AG04449 (cell line): ENCODE results near the gene RAB12.

Experiments used
- CTCF ChIA-PET: fragments of 350-600 bp; formaldehyde crosslinking; extraction: SDS; loops from one replicate; lab custom pipeline; 2021; ENCODE audit warnings: antibody characterized with exemption; lab: Yijun Ruan, JAX
- POLR2A ChIA-PET: fragments of 400-600, 350-600 bp; formaldehyde crosslinking; extraction: SDS; loops from one replicate; lab custom pipeline; 2020; ENCODE audit warnings: antibody characterized with exemption, inconsistent platforms; lab: Yijun Ruan, JAX
- DNase-seq: peaks from one replicate; pipeline ENCODE4 v3.0.0-alpha.2; 2010; ENCODE audit warnings: low read depth, low spot score
- H3K4me3 ChIP-seq: 2 replicates; pipeline ENCODE4 v1.5.1; 2011; ENCODE audit warnings: low read depth, mild to moderate bottlenecking, control low read depth, low read length
- TF ChIP-seq, protein P1 (sequence below): IDR thresholded peaks from one replicate; pipeline ENCODE4 v1.5.1; 2011; ENCODE audit warnings: mild to moderate bottlenecking, moderate library complexity, low read length, control low read depth, inconsistent platforms; ENCODE audit not compliant: insufficient read depth; ENCODE audit errors: missing control alignments

RAB12 gene

DNA sequence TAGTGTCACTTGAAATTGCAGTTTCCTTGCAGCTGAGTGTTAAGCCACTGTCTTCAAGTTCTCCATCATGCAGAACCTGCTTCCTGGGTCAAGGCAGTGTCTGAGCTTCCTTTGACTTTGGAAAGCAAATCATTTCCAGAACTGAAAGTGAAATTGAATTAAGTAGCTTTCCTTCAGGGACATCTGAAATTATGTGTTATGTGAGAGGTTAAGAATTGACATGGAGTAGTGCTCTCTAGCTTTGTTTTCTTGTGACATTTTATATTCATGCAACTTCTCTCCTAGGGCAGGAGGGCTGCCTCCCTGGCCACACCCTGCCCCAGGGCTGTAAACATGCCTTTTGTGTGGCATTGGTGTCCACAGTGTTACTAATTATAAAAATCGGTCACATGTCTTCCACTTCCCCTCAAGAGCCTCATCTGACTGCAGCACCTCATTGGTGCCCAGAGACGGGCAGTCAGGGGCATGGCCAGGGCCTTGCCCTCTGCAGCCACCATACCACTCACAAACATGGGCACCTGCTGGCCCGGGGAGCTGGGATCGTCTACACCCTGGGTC lies 14.4 kb downstream of the RAB12 start:
- no peak for DNase-seq
- ChIA-PET POLR2A (no interaction called here), CTCF (interaction anchor here (1.1 to 1.4 kb wide), 3 partner anchors 8 to 14 kb away, joined by 3 to 6 read pairs (median 3); partner anchors contain the start of gene RAB12)
- H3K4me3 ChIP-seq = no peak overlapping the region
- TF ChIP-seq, protein P1, sequence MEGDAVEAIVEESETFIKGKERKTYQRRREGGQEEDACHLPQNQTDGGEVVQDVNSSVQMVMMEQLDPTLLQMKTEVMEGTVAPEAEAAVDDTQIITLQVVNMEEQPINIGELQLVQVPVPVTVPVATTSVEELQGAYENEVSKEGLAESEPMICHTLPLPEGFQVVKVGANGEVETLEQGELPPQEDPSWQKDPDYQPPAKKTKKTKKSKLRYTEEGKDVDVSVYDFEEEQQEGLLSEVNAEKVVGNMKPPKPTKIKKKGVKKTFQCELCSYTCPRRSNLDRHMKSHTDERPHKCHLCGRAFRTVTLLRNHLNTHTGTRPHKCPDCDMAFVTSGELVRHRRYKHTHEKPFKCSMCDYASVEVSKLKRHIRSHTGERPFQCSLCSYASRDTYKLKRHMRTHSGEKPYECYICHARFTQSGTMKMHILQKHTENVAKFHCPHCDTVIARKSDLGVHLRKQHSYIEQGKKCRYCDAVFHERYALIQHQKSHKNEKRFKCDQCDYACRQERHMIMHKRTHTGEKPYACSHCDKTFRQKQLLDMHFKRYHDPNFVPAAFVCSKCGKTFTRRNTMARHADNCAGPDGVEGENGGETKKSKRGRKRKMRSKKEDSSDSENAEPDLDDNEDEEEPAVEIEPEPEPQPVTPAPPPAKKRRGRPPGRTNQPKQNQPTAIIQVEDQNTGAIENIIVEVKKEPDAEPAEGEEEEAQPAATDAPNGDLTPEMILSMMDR = no peak

DNA sequence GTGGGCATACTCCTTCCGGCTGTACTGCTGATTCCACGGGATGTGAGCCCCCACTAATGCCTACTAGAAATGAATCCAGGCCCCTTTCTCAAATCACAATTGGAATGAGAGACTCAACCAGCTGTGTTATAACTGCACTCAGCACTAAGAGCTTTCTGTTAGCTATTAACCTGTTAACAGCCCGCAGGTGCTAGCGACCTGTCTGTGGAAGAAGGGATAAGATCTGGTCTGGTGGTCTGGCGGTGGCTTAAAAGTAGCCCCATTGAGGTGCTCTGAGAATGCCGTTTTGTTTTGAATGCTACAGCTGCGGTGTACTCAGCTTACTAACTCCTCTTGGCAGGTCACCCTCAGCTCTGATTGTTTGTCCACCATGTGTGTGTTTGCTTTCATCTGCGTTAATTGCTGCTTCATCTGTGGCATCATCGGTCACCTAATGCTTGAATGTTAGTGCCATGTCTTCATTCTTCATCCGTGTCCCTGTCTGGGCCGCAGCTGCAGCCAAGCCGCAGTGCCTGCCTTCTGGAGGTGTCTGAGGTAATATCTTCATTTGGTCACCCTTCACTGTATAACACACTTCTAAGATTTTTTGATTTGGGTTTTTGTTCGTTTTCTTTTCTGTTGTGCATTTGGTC lies 16.3 kb downstream of the RAB12 start:
- H3K4me3 ChIP-seq = no peak overlapping the region
- no peak for DNase-seq
- CTCF ChIA-PET = interaction anchor here (1.0 to 1.5 kb wide), 2 partner anchors 17 to 362 kb away, joined by 3 to 6 read pairs; no protein-coding TSS in a partner anchor
- POLR2A ChIA-PET = no interaction called here
- TF ChIP-seq, protein P1 = no peak

DNA sequence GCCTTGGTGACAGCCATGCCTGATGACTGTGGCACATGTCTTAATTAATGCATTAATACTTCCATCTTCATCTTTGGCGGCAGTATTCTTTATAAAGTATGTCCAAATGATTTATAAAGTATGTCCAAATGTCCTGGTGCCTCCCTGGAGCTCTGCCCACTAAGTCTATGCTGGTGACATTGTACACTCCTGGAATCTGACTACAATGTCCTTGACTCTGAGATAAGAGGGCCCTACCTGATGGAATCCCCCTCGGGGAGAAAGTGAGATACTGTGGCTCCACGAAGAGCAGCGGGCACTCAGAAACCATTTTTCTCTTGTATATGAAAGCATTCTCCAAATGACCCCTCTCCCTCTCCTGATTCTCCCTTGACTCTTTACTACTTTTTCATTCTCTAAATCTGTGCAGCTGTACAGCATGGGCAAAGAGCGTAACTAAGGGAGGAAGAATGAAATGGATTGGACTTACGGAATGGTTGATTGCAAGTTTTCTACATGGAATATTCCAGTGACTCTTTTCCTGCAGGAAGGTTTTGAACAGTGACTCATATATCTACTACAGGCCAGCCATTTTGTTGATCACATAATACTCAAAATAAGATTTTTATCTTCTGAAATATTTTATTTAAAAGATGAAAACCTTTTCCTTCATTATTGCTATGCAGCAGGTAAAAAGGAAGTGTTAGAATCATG lies 17.3 kb downstream of the RAB12 start:
- ChIA-PET CTCF (no interaction called here), POLR2A (no interaction called here)
- TF ChIP-seq, protein P1 = no peak

DNA sequence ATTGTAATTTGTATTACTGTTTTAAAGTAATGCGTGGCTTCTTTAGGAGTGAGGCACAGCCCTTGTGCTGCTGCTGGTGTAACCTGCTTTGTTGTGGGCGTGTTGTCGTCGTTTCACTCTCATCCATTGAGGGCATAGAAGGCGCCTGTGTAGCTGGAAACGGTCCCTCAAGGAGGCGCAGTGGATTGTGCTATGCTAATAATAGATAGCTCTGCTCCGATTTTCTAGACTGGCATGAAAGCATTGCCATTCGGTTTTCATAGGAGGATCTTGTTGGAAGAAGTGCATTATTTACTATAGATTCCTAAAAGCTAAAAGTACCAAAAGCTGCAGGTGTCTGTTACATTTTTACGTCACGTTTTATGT lies 17.9 kb downstream of the RAB12 start:
- ChIA-PET POLR2A (no interaction called here), CTCF (interaction anchor here (1.1 to 1.3 kb wide), 2 partner anchors 26 to 27 kb away, joined by 3 read pairs; no protein-coding TSS in a partner anchor)
- no peak for DNase-seq
- TF ChIP-seq, protein P1 = no peak
- H3K4me3 ChIP-seq = no peak overlapping the region

More for the DNA sequence above, 17.3 kb downstream of the RAB12 start:
- no peak overlapping the region for H3K4me3 ChIP-seq
- no peak for DNase-seq

DNA sequence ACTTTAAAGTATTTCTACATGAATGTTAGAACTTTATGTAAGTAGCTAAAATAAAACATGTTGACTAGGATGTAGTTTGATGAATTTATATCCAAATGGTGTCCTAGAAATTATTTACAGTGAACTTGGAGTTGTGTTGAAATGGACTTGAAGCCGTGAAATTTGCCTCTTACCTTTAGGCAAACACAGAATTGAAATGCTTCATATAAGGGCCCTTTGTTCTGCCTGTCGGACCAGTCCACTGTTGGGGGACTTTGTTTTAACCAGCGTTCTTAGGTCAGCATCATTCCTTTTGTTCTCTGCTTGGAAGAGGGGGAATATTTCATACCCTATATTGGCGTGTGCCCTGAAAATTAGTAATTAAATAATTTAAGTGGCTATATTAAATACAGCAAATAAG lies 18.3 kb downstream of the RAB12 start:
- CTCF ChIA-PET = interaction anchor here (1.0 to 1.3 kb wide), 3 partner anchors 25 to 419 kb away, joined by 3 read pairs; no protein-coding TSS in a partner anchor
- POLR2A ChIA-PET = no interaction called here
- DNase-seq = no peak
- TF ChIP-seq, protein P1 = no peak
- no peak overlapping the region for H3K4me3 ChIP-seq

DNA sequence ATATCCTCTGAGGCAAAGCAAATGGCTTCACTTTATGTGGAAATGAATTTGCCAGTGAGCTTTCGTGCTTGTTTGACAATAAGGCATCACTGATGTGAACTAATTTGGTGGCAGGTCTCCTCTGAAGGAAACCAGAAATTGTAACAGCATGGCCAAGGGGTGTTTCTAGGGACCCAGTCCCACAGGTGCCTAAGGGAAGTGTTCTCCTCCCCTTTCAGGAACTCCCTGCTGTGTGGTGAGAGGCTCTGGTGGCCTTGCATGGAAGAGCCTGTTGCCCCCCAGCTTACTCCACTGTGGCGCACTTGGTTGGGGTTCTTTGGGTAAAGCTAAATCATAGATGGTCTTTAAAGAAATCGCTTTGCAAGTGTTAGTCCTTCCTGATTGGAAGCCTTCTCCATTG lies 20.4 kb downstream of the RAB12 start:
- POLR2A ChIA-PET = interaction anchor here (0.6 kb wide), 1 partner anchor 14 kb away, joined by 3 read pairs; no protein-coding TSS in a partner anchor
- TF ChIP-seq, protein P1 = no peak
- CTCF ChIA-PET = interaction anchor here (1.1 kb wide), 1 partner anchor 358 kb away, joined by 3 read pairs; no protein-coding TSS in a partner anchor

More for the DNA sequence above, 20.4 kb downstream of the RAB12 start:
- DNase-seq = no peak
- H3K4me3 ChIP-seq = no peak overlapping the region
